Heart right ventricle (tissue), 16 donors: ENCODE data around the gene POU6F2. TPM values are rescaled to one million over a fixed set of nuclear protein-coding genes. Genes with fewer than 3 reads are reported as not detected.

ENCODE experiments used
- ATAC-seq, 8 donors: fragments of 200-7000 bp; cut with Tn5 transposase; one replicate each; pipeline ENCODE4 v1.9.1; 2020; ENCODE audit warnings: mild to moderate bottlenecking in 8 of 8, moderate library complexity in 8 of 8, moderate number of reproducible peaks in 1 of 8
- DNase-seq, 2 donors: peaks; one replicate each; pipeline ENCODE4 v3.0.0-alpha.2; 2020
- H3K27ac ChIP-seq, 10 donors: fragments of 200-600 bp; sonication (generic) in 2 of 10; one replicate each; pipeline versions ENCODE4 v1.5.0 to v1.8.0; 2020 to 2022; ENCODE audit warnings: mild to moderate bottlenecking in 3 of 10
- H3K27me3 ChIP-seq, 7 donors: fragments of 200-600 bp; one replicate each; pipeline ENCODE4 v1.8.0; 2021 to 2022; ENCODE audit warnings: mild to moderate bottlenecking in 2 of 7
- H3K36me3 ChIP-seq, 9 donors: fragments of 200-600 bp; sonication (generic) in 1 of 9; one replicate each; pipeline versions ENCODE4 v1.5.0 to v1.8.0; 2020 to 2022; ENCODE audit warnings: mild to moderate bottlenecking in 2 of 9
- H3K4me1 ChIP-seq, 9 donors: fragments of 200-600 bp; sonication (generic) in 1 of 9; one replicate each; pipeline versions ENCODE4 v1.5.0 to v1.8.0; 2020 to 2022; ENCODE audit warnings: mild to moderate bottlenecking in 4 of 9
- H3K4me3 ChIP-seq, 10 donors: fragments of 200-600 bp; sonication (generic) in 2 of 10; one replicate each; pipeline versions ENCODE4 v1.5.0 to v1.8.0; 2020 to 2022; ENCODE audit warnings: mild to moderate bottlenecking in 7 of 10, moderate library complexity in 2 of 10
- H3K9me3 ChIP-seq, 11 donors: fragments of 200-600 bp in 10 of 11; sonication (generic) in 2 of 11; one replicate each; pipeline versions ENCODE4 v1.5.0 to v1.8.0; 2013 to 2022; ENCODE audit warnings: mild to moderate bottlenecking in 2 of 11, control low read depth in 1 of 11, moderate library complexity in 1 of 11
- WGBS, 2 donors: extraction: QIAGEN DNeasy Blood & Tissue Kit; methylation state at CpG; one replicate each; pipeline ENCODE4 v1.1.7; 2013; ENCODE audit warnings: inconsistent platforms in 1 of 2; 5-methylcytosine and 5-hydroxymethylcytosine counted together
- intact Hi-C, 10 donors: fragments of 100-400 bp; cut with DNase I; formaldehyde crosslinking; loops; one replicate each; pipeline versions ENCODE4 v1.11.1 to v1.14.2; 2022
- polyA plus RNA-seq, 2 donors: library from polyadenylated mRNA; stranded (reverse); fragments of 200-250 nt; gene quantifications; one replicate each; pipeline ENCODE4 v1.2.3, GENCODE V29; 2013
- total RNA-seq, 10 donors: library from RNA; stranded (reverse); fragmentation: NEBNext Ultra II Directional in 3 of 10; extraction: Animal tissue kit (Norgen Biotek cat#: 25700) in 3 of 10; gene quantifications; one replicate each; pipeline versions ENCODE4 v1.2.1 to v1.2.4, GENCODE V29; 2021 to 2023
- TF ChIP-seq, protein P1 (sequence below), 9 donors: fragments of 200-600 bp; sonication (generic) in 2 of 9; IDR thresholded peaks; one replicate each; pipeline versions ENCODE4 v1.5.0 to v1.8.0; 2021 to 2022; ENCODE audit warnings: antibody characterized with exemption in 9 of 9, mild to moderate bottlenecking in 5 of 9, moderate library complexity in 1 of 9
- donor health status: Arrhythmogenic right ventricular cardiomyopathy.
- donor health status: ischemic (EF 13 %, LVEDD 7.1; RV severe dilation, severe dysfunction).
- donor health status: healthy with polysubstance abuse.
- donor health status: DM: no; HTN: yes; CAD: no.
- donor health status: DM: no; HTN: no; CAD: no.
- donor health status: ischemic (EF 25% LVEDD 6.9; RV normal size, moderate dysfunction).
- donor health status: ischemic (EF 25% LVEDD 5.7; RV mildly dilated, moderate dysfunction).
- donor health status: healthy.
- donor health status: DM: yes; HTN: yes; CAD: no.
- donor health status: Ischemic cardiomyopathy.
- donor health status: ischemic (EF 35%, LVEDD 5.7; RV mildly dilated, moderate dysfunction).
- donor health status: nonischemic (EF 11% LVEDD 7.7; RV severe dilation, severe dysfunction).
- donor health status: DM: yes; HTN: yes; CAD: no.
- donor health status: PGD.
- donor health status: ischemic (EF 29% LVEDD 5.4; RV normal size, mild dysfunction).
- donor health status: nonischemic (EF 23%, LVEDD 6.1; RV moderate dilation, normal function).

The POU6F2 gene
- total and polyA plus RNA-seq, 12 donors = under 0.01 to 0.83 (median 0.34) TPM

DNA sequence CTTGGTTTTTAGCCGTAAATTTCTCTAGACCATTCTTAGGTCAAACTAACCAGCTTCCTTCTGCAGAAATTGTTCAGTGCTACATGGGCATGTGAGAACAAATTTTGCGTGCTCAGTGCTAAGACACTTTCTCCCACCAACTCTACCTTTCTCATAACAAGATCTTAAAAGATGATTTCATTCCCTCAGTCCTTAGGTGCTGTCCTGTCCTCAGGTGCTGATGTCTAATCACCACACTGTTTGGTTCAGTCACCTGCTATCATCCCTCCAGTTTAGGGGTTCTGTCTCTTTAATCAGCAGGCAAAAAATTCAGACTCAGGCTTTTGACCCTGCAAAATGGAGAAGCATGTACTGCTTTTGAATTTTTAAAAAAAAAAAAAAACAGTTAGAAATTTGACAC lies 361.0 kb downstream of the POU6F2 start:
- intact Hi-C loops = no loop called here
- Histone ChIP-seq H3K4me3 (no peak overlapping the region), H3K9me3 (no peaks in the 10 kb centered on the region), H3K27me3 (peaks cover 0 to 16% (median 0%) of the 10 kb centered on the region in 7 donors), H3K36me3 (no peaks in the 10 kb centered on the region), H3K27ac (no peak overlapping the region), H3K4me1 (no peaks in the 10 kb centered on the region)
- 91 to 93% methylated on average over 2 of the region's 2 CpGs for WGBS, 2 donors
- TF ChIP-seq, protein P1, sequence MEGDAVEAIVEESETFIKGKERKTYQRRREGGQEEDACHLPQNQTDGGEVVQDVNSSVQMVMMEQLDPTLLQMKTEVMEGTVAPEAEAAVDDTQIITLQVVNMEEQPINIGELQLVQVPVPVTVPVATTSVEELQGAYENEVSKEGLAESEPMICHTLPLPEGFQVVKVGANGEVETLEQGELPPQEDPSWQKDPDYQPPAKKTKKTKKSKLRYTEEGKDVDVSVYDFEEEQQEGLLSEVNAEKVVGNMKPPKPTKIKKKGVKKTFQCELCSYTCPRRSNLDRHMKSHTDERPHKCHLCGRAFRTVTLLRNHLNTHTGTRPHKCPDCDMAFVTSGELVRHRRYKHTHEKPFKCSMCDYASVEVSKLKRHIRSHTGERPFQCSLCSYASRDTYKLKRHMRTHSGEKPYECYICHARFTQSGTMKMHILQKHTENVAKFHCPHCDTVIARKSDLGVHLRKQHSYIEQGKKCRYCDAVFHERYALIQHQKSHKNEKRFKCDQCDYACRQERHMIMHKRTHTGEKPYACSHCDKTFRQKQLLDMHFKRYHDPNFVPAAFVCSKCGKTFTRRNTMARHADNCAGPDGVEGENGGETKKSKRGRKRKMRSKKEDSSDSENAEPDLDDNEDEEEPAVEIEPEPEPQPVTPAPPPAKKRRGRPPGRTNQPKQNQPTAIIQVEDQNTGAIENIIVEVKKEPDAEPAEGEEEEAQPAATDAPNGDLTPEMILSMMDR (IDR thresholded peaks at IDR 0.05) = no peak
- DNase-seq (no peak), ATAC-seq (no peak)

DNA sequence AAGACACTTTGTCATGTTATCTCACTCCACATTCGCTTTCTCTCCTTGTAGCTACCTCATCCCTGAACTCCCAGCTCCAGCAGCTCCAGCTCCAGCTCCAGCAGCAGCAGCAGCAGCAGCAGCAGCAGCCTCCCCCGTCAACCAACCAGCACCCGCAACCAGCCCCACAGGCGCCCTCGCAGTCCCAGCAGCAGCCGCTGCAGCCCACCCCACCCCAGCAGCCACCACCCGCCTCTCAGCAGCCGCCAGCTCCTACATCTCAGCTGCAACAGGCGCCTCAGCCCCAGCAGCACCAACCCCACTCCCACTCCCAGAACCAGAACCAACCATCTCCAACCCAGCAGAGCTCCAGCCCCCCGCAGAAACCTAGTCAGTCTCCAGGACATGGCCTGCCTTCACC lies 361.9 kb downstream of the POU6F2 start:
- H3K4me3 ChIP-seq = no peak overlapping the region
- no peak for ATAC-seq
- H3K27ac ChIP-seq = no peak overlapping the region
- peaks cover 0 to 16% (median 0%) of the 10 kb centered on the region in 7 donors for H3K27me3 ChIP-seq
- H3K9me3 ChIP-seq = no peaks in the 10 kb centered on the region
- no peaks in the 10 kb centered on the region for H3K36me3 ChIP-seq
- intact Hi-C loops = no loop called here
- TF ChIP-seq, protein P1 (IDR thresholded peaks at IDR 0.05) = no peak
- 89 to 91% methylated on average over 10 of the region's 10 CpGs for WGBS, 2 donors
- DNase-seq = no peak
- no peaks in the 10 kb centered on the region for H3K4me1 ChIP-seq

DNA sequence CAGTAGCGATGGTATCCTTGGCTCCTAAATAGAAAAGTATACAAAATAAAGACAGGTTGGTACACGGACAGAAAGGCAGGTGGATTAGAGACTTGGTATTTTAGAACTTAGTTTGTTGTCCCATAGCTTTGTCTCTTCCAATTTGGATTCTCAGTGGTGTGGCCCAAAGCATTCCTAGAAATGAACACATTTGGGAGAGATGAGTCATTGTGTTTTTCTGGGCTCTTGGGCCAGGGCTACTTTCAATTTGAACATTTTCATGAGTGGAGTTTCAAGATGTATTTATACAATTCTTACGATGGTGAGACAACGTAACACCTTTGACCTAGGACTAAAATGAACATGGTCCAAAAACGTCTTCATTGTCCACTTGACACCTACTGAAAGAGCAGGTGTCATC lies 363.4 kb downstream of the POU6F2 start:
- TF ChIP-seq, protein P1 (IDR thresholded peaks at IDR 0.05) = no peak
- Histone ChIP-seq H3K4me3 (no peak overlapping the region), H3K27ac (no peak overlapping the region), H3K9me3 (no peaks in the 10 kb centered on the region), H3K27me3 (peaks cover 0 to 12% (median 0%) of the 10 kb centered on the region in 7 donors), H3K4me1 (no peaks in the 10 kb centered on the region), H3K36me3 (no peaks in the 10 kb centered on the region)
- intact Hi-C loops = no loop called here
- WGBS, 2 donors = 74 to 77% methylated on average over 5 of the region's 5 CpGs
- DNase-seq = no peak
- no peak for ATAC-seq

DNA sequence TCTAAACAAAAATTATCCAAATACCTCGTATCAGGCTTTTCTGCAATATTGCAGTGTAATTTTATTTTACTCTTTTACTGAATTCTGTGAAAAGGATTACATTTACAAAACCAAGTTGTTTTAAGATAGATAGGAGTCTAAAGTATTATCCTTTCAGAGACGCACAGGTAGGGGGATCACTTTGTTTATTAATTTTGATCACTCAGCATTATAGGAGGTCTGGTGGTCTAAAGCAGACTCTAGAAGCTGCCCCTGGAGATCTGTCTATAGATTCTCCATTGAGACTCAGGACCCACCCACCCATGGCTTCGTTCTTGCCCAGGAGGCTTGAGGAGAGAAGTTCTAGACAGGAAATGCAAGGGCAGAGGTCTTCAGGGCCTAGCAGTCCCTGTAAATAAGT lies 365.1 kb downstream of the POU6F2 start:
- TF ChIP-seq, protein P1 (IDR thresholded peaks at IDR 0.05) = no peak
- Histone ChIP-seq H3K4me1 (no peaks in the 10 kb centered on the region), H3K4me3 (no peak overlapping the region), H3K27ac (no peak overlapping the region), H3K27me3 (peaks cover 0 to 5% (median 0%) of the 10 kb centered on the region in 7 donors), H3K36me3 (no peaks in the 10 kb centered on the region), H3K9me3 (no peaks in the 10 kb centered on the region)
- WGBS, 2 donors = 65 to 88% methylated on average over 3 of the region's 3 CpGs
- intact Hi-C loops = no loop called here
- ATAC-seq (no peak), DNase-seq (no peak)
